HG03571 (cell line): ENCODE results near the gene CASP7.

Source experiments
- ATAC-seq: cut with Tn5 transposase; IDR thresholded peaks from one replicate; pipeline ENCODE4 v1.9.1; 2021; ENCODE audit not compliant: unreplicated experiment

CASP7 gene

DNA sequence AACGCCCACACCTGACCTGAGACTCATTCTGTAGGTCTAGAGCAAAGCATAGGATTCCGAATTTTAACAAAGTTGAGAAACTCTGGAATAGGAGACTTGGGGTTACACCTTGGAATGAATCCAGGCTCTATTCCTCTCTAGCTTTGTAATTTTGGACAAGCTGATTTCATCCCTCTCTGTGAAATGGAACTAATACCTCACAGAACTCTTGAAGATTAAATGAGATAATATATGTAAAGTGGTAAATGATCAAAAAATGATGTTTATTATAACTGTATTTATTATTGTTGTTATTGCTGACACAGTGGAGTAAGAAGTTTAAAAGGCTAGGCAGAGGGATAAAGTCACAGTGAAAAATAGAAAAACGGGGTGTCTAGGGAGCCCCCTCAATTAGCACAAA, 32.3 kb downstream of the CASP7 start:
- ATAC-seq = no peak

DNA sequence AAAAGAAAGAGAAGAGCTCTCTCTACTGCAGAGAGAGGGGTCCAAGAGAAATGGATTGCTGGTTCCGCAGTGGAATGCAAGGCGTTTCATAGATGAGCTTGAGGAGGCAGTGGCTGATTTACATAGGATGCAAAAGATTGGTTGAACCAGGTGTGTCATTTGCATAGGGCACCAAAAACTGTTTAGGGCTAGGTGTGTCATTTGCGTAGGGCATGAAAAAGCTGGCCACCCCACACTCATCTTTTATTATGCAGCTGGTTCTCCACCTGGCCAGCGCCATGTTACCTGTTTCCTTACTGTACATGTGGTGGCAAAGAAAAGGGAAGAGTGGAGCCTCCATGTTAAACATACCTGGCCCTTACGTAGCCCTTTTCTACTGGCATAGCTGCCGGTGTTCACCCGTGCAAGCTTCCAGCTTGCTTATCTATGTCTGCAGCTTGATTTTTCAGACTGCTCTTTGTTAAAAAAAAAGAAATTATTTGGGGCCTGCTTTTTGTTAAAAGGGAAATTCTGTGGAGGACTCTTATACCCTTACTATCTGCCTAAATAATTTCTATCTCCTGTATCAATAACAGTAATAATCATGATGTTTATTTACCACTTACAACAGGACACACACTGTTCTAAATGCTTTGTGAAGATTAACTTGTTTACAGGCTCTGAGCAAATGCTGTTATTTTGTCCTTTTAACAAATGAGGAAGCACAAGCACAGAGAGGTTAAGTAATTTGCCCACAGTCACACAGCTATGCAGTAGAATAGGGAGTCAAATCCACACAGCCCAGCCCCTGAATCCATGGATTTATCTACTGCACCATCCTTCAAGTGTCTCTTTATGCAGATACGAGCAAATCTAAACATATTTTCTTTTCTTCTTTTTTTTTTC, 33.3 kb downstream of the CASP7 start:
- ATAC-seq = no peak

DNA sequence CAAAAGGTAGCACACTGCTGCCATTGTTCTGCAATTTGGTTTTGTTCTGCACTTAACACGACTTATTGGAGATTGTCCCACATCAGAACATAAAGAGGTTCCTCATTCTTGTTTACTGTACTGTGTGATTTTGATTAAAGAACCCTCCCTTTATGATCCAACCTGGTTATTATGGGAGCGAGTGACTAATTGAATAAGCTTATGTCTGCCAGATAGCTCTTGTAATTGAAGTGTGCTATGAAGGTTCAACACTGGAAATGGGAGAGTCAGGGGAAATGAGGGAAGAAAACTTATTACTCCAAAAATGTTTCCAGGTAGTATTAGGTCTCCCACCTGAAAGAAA, 33.9 kb downstream of the CASP7 start:
- no peak for ATAC-seq

DNA sequence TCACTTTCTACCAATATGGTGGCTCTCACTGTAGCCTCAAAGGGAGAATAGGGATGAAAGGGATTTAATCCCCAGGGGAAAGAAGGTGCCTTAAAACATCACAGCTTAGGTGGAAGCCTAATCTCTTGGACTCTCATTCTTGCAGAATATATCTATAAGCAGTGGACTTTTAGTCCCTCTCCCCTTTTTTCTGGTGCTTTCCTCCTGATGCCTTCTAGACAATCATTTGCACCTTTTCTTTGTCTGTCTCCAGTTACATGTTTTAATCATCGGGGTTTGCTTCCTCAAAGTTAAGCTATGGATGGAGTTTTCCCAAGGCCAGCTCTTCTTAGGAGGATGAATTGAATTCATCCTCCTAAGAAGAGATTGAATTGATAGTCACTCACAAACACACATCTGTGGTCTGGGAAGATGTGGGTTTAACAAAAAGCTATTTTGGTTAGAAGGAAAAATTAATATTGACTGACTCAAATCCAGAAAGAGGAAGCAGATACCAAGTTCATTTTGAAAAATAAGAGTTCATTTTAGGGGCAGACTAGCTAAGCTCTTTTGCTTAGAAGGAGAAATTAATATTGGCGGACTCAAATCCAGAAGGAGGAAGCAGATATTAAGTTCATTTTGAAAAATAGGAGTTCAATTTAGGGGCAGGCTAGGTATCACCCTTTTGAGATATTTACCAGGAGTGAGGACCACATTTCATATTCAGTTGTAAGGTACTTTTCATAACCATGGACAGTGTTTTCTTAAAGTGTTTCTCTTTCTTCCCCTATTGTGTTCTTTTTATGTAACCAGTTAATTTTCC, 36.6 kb downstream of the CASP7 start:
- ATAC-seq = no peak

DNA sequence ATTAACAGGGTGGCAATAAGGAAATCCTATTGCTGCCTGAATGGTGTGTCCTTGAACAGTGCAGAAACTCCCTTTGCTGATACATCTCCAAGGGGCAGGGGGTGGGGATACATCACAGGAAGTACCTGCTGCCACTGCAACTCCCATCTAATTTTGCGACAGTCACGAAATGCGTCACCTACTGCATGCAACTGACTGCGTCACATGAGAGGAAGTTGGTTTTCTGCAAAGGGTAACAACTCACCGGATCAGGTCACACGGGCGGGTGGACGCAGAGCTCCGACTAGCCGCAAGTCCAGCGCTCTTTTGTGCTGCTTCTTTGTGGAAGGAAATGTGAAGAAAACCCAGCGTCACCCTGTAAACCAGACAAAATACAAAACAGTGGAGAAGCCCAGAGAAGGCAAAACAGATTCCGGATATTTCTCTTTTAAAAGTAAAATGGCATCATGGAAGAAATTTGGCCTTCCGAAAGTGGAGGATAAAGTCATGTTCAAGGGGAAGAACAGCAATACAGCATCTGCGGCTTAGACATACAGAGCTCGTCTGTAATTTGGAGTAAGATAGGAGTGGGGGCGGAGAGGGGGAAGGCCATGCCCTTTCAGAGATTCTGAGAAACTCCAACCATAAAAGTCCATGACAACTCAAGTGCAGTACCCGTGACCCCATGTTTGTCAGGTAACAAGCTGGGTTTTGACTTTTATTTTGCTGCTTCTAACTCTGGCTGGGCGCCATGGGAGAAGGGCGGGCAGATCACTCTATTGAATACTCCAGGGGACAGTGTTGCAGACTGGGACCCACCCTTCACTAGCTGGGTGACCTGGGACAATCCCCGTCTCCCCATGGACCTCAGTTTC, 39.5 kb downstream of the CASP7 start:
- no peak for ATAC-seq

DNA sequence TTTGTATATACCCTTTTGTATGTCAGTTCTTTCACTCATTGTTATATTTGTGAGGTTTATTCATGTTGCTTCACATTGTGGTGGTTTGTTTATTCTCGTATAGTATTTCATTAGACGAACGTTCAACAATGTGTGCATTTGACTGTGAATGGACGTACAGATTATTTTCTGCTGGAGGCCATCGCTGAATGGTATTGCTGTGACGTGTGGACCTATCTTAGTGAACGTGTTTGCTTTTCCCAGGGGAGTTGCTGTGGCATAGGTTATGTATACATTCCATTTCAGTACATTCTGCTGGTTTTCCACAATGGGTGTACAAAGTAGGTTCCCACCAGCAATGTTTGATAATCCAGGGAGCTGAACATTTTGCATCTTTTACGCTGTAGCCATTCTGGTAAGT, 40.7 kb downstream of the CASP7 start:
- ATAC-seq = no peak

DNA sequence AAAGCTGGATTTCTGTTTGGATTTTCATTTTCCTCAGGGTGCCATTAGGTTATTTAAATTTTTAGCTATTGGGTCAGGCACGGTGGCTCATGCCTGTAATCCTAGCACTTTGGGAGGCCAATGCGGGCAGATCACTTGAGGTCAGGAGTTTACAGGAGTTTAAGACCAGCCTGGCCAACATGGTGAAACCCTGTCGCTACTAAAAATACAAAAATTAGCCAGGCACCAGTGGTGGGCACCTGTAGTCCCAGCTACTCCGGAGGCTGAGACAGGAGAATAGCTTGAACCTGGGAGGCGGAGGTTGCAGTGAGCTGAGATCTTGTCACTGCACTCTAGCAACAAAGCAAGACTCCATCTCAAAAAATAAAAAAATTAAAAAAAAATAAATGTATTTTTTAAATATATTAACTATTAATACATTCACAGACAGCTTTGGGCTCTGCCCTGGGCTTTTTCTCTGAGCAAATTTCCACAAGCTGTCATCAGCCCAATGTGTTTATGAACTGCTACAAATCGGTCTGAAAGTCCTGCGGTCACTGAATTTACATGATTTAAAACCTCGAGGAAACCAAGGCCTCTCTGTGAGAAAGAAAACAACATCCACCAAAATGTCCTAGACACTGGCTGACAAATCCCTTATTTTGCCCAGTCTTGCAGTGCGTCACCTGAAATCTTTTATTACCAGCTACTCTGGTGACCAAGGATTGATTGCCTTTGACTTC, 52.6 kb downstream of the CASP7 start:
- no peak for ATAC-seq

DNA sequence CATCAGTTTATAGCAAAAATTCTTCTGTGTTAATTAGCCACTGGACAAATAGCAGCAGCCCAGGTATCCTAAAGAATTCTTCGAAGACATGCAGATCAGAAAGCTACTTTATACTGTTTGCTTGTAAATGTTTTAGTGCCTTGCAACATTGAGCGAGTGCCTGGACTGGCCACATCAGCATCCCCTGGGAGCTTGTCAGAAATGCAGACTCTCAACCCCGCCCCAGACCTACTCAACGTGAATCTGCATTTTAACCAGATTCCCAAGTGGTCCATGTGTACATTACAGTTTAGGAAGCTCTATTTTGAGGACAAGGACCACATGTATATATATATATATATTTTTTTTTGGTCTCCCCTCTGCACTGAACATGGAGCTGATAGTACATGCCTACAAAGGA, 53.3 kb downstream of the CASP7 start:
- ATAC-seq = no peak

DNA sequence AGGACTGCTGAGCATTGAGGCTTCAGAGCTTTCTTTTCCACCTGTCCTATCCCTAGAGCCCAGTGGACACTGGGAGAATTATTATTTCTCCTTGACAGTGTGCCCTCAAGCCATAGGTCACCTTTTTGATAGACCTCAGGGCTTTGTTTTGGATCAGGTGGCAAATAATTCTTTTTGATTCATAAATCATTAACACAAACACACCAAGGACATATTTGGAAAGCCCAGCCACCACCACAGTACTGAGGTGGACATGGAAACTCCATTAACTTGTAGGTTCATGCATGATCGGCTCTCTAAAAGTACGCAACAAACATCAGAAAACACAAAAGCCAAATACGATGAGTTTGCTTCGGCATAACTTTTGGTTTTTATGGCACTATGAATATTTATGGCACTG, 53.9 kb downstream of the CASP7 start:
- ATAC-seq = no peak

DNA sequence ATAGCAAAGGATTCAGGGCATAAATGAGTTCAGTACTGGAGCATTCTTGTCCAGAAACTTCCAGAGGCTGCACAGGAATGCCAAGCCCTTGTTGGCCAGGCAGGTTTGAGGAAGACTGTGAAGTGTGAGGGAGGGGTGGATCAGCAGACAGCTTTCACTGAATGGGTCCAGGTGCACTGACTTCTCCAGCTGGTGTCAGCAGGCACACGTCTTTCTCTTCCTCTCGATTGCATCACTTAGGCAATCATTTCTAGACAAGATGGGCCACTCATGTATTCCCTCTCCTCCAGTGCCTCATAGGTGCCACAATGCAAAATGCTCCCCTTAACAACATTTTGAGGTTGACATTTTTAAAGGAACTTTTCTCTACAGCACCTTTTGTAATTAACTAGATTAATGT, 56.2 kb downstream of the CASP7 start:
- ATAC-seq = no peak

DNA sequence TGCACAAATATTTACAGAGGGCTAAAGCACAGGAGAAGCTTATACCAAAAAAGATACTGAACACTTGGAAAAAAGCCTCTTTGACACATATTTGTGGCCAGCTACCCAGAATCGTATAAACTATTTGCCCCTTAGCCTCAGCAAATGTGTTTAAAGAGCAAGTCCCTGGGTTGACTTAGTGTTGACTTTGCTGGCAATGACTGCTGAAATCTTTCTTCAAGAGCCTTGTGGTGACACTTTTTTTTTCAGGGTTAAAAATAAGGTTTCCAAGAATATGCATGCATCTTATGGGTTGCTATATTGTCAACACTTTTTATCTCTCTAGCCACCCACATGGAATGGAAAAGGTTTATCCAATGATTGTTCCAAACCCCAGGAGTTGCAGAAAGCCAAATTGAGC, 56.9 kb downstream of the CASP7 start:
- ATAC-seq = no peak

DNA sequence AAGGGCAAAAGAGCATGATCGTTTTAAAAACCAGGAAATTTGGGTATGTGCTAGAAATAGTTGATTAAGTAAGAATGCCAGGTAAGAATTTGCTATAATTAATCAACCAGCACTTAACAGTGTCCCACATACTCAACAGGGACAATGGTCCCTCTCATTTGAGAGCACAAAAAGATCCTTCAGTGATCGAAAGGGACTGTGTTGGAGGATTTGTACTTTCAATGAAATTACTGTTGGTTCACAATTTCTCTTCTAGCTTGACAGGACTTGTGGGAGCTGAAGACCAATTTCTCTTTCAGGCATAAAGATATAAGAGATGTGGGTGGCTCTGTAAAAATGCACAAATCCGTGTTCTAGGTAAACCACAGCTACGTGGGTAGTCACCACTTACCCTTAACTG, 59.3 kb downstream of the CASP7 start:
- no peak for ATAC-seq

DNA sequence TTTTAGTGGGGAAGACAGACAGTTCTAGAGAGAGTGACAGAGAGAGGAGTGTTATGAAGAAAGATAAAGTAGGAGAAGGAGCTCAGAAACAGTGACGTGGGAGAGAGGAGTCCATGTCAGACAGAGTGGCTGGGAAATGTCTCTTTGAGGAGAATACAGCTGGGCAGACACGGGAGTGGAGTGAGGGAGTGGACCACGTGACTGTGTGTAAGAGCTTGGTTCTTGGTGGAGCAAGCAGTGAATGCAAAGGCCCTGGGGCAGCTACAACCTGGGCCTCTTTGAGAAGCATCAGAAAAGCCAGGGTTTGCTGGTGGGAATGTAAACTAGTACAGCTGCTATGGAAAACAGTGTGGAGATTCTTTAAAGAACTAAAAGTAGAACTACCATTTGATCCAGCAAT, 59.9 kb downstream of the CASP7 start:
- ATAC-seq = no peak

DNA sequence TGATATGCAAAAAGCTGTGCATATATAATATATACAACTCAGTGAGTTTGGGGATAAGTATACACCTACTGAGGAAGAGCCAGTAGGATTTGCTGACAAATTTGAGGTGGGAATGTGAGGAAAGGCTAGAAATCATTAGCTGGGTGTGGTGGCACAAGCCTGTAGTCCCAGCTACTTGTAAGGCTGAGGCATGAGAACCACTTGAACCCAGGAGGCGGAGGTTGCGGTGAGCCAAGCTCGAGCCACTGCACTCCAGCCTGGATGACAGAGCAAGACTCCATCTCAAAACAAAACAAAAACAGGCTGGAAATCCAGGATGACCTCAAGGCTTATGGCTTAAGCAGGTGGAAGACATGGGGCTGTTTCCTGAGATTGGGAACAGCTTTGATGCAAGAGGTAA, 61.1 kb downstream of the CASP7 start:
- no peak for ATAC-seq

DNA sequence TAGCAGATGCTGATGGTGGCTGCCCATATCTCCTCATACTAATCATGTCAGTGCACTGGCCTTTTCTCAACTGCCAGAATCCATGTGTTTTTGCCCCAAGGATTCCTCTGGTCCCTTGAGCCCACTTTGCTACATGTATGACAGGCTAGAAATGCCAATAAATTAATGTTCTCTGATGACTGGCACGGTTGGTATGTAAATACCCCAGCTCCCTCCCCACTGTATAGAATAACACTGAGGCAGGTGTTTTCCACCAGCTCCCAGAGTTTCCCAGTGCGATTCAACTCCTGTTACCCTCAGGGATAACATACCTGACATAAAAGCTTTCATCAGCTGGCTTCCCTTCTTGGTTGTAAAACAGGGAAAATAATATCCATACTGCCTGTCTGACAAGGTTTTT, 62.8 kb downstream of the CASP7 start:
- no peak for ATAC-seq

DNA sequence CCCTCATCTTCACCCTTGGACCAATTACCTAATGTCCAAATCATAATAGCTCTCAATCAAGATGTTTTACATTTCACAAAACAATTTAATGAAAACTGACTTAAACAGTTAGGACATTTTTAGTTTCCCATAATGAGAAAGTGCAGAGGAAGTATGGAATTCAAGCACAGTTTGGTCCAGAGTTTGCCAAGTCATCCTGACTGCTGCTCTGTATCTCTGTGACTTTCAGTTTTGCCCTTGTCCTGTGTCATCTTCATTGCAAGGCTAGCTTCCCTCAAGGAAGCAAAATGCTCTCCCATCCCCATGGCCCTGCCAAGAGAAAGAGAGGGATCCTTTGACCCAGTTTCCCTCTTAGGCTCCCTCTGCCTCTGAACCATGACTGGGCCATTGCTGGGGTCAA, 63.9 kb downstream of the CASP7 start:
- ATAC-seq = no peak

DNA sequence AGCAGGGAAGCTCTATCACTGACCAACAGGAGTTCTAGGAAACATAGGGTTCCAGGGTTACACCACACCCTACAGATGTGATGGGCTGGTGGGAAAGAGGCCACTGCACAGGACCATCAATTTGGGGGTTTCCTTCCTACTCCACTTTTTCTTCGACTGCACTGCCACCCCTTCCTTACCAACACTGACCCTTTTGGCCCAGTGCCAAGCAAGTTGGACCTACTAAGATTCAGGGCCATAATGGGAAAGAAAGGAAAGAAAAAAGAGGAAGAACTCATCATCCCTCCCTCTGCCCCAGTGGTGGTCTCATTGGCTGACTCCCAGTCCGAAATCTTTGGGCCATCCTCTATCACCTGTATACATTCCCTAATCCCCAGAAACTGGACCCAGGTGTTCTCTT, 65.7 kb downstream of the CASP7 start:
- ATAC-seq = no peak

DNA sequence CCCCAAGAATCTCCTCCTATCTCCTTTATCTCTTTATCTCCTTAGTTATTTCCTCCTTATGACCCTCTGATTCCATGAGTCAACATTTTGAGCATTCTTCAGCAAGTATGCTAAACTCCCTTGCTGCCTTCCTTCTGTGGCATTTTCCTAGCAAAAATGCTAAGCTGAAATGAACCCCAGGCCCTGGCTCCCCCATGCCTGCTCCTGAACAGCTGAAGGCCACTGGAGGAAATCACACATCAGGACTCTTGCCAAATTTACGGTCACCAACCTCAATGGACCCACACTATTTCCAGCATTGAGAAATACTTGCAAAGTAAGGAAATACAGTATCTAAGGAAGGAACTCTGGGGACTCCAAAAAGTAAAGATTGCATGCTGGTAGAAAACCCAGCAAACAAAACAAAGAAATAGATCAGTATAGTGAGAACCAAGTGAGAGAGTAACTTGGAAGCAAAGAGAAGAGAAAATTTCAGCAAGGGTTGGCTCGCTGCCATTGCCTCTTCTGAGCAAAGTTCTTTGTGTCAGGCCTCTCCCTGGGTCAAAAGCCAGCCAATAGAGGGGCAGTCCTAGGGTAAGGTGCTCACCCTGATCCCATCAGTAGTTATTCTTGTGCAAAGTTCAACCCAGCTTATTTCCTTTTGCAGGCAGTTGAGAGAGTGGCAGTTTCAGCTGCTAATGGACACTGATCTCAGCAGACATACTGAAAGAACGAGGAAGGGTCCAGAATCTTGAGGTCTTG, 66.7 kb downstream of the CASP7 start:
- ATAC-seq = no peak

DNA sequence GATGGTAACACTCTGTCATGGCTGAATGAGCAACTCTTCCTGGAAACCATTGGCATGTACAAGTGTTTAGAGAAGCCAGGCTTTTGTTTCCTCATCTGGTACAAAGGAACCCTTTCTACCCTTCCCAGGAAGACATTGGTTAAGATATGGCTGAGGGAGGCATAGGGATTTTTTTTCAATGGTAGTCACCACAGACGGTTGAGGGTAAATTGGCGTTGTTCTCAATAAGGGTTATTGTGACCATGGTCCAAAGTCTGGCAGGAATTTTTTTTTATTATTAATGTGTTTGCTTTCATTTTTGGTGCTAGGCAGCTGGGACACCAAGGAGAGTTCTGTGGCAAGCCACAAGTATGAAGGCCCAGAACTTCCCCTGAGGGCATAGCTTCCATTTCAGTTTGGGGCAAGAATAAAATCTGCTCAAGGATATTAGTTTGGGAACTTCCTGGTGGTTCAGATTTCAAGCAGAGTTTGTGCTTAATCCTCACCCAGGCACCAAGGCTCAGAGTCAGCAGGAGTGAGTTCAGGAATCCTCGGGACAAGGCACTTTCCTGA, 71.5 kb downstream of the CASP7 start, which contains the start of gene PLEKHS1:
Gene PLEKHS1 (plus strand): TSS at position 502 of the 552 bp plus-strand sequence. CDS start 3,596 bp downstream, outside the sequence.
- no peak for ATAC-seq

DNA sequence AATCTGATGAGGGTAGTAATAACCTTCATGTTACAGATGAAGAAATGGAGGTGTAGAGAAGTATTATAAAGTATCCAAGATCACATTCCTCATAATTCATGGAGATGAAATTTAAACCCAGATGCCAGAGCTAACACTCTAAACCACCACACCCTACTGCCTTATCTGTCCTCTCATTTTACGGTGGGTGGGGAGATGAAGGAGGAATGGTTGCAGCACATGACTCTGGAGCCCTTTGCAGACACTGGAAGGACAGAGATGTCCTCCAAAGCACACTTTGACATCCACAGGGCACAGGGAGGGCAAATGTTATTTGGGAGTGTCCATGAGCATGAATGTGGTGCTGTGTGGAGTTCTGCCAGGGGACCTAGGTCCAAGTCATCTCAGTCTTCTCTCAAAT, 72.8 kb downstream of the CASP7 start:
- no peak for ATAC-seq
